Measurements from ENCODE around the gene FCRL1.

The FCRL1 gene

GRCh38 chr1:157819896-157820295 lies at the start of gene FCRL1:
Gene FCRL1 (minus strand): TSS chr1:157820120. CDS start chr1:157820037, 83 bp downstream.
- DNase-seq = no peak

GRCh38 chr1:157868654-157869053 lies 48.7 kb upstream of the FCRL1 start:
- no peak for DNase-seq

- no peak for DNase-seq
Measured at GRCh38 chr1:157862114-157863070, 42.5 kb upstream of the FCRL1 start.

- DNase-seq = no peak
Measured at GRCh38 chr1:157856538-157856937, 36.6 kb upstream of the FCRL1 start.

GRCh38 chr1:157852476-157852875 lies 32.6 kb upstream of the FCRL1 start:
- DNase-seq = no peak

GRCh38 chr1:157849229-157849875 lies 29.4 kb upstream of the FCRL1 start:
- no peak for DNase-seq

GRCh38 chr1:157844089-157844830 lies 24.3 kb upstream of the FCRL1 start:
- no peak for DNase-seq

- no peak for DNase-seq
Measured at GRCh38 chr1:157842939-157843338, 23.0 kb upstream of the FCRL1 start.

GRCh38 chr1:157841708-157842107 lies 21.8 kb upstream of the FCRL1 start, which contains the start of gene CD5L:
Gene CD5L (minus strand): TSS chr1:157841808. CDS start chr1:157841701, 107 bp downstream.
- DNase-seq = no peak

GRCh38 chr1:157838966-157839365 lies 19.0 kb upstream of the FCRL1 start:
- no peak for DNase-seq

GRCh38 chr1:157834430-157834829 lies 14.5 kb upstream of the FCRL1 start:
- no peak for DNase-seq

GRCh38 chr1:157833145-157833544 lies 13.2 kb upstream of the FCRL1 start:
- DNase-seq = no peak

- peak; percentile 7 for DNase-seq
Measured at GRCh38 chr1:157831968-157832626, 12.2 kb upstream of the FCRL1 start.

- DNase-seq = no peak
Measured at GRCh38 chr1:157830887-157831286, 11.0 kb upstream of the FCRL1 start.

GRCh38 chr1:157829711-157830110 lies 9.8 kb upstream of the FCRL1 start:
- DNase-seq = no peak

GRCh38 chr1:157829210-157829609 lies 9.3 kb upstream of the FCRL1 start:
- no peak for DNase-seq

- no peak for DNase-seq
Measured at GRCh38 chr1:157820299-157820698, 379 bp upstream of the FCRL1 start.

- DNase-seq = no peak
Measured at GRCh38 chr1:157819215-157819614, 705 bp downstream of the FCRL1 start.

- no peak for DNase-seq
Measured at GRCh38 chr1:157813269-157813668, 6.7 kb downstream of the FCRL1 start.

GRCh38 chr1:157806431-157807149 lies 13.3 kb downstream of the FCRL1 start:
- no peak for DNase-seq

GRCh38 chr1:157803851-157804250 lies 16.1 kb downstream of the FCRL1 start:
- DNase-seq = no peak

- no peak for DNase-seq
Measured at GRCh38 chr1:157799996-157800395, 19.9 kb downstream of the FCRL1 start.
